RWPE2 (cell line): Measurements from ENCODE around the gene NAPG.

Experiments
- ATAC-seq: fragments of 200-7000 bp; cut with Tn5 transposase; 3 replicates; pipeline ENCODE4 v1.9.1; 2021; ENCODE audit warnings: low read depth
- DNase-seq: peaks from one replicate; pipeline ENCODE4 v3.0.0-alpha.2; 2020; ENCODE audit warnings: low spot score
- H3K27ac ChIP-seq: fragments of 450-650 bp; 2 replicates; pipeline ENCODE4 v1.5.1; 2017; ENCODE audit warnings: mild to moderate bottlenecking; ENCODE audit not compliant: poor library complexity, severe bottlenecking
- H3K27me3 ChIP-seq: fragments of 250-450 bp; sonication (Bioruptor Pico); 2 replicates; pipeline ENCODE4 v1.5.1; 2021; ENCODE audit warnings: mild to moderate bottlenecking, moderate library complexity; ENCODE audit not compliant: insufficient read depth, poor library complexity, severe bottlenecking
- H3K36me3 ChIP-seq: fragments of 250-450 bp; sonication (Bioruptor Pico); 2 replicates; pipeline ENCODE4 v1.5.1; 2020; ENCODE audit warnings: low read depth, mild to moderate bottlenecking, moderate library complexity
- H3K4me1 ChIP-seq: fragments of 250-450 bp; sonication (Bioruptor Pico); 2 replicates; pipeline ENCODE4 v1.5.1; 2021; ENCODE audit warnings: mild to moderate bottlenecking, moderate library complexity; ENCODE audit not compliant: insufficient read depth, poor library complexity, severe bottlenecking
- H3K4me3 ChIP-seq: fragments of 250-450 bp; sonication (Bioruptor Pico); 2 replicates; pipeline ENCODE4 v1.5.1; 2021; ENCODE audit warnings: mild to moderate bottlenecking, moderate library complexity; ENCODE audit not compliant: severe bottlenecking
- H3K9me3 ChIP-seq: fragments of 250-450 bp; sonication (Bioruptor Pico); 2 replicates; pipeline ENCODE4 v1.5.1; 2021; ENCODE audit warnings: mild to moderate bottlenecking, moderate library complexity; ENCODE audit not compliant: severe bottlenecking
- TF ChIP-seq, protein P1 (sequence below): fragments of 450-650 bp; IDR thresholded peaks from one replicate; pipeline ENCODE4 v1.5.1; 2017; ENCODE audit warnings: mild to moderate bottlenecking, moderate library complexity; ENCODE audit not compliant: poor library complexity, severe bottlenecking

The NAPG gene

GRCh38 chr18:10579079-10579867 lies 53.4 kb downstream of the NAPG start:
- no peak for DNase-seq
- TF ChIP-seq, protein P1, sequence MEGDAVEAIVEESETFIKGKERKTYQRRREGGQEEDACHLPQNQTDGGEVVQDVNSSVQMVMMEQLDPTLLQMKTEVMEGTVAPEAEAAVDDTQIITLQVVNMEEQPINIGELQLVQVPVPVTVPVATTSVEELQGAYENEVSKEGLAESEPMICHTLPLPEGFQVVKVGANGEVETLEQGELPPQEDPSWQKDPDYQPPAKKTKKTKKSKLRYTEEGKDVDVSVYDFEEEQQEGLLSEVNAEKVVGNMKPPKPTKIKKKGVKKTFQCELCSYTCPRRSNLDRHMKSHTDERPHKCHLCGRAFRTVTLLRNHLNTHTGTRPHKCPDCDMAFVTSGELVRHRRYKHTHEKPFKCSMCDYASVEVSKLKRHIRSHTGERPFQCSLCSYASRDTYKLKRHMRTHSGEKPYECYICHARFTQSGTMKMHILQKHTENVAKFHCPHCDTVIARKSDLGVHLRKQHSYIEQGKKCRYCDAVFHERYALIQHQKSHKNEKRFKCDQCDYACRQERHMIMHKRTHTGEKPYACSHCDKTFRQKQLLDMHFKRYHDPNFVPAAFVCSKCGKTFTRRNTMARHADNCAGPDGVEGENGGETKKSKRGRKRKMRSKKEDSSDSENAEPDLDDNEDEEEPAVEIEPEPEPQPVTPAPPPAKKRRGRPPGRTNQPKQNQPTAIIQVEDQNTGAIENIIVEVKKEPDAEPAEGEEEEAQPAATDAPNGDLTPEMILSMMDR: no peak
- peak; percentile 66 for ATAC-seq
- Histone ChIP-seq H3K9me3 (no peaks in the 10 kb centered on the region), H3K36me3 (no peaks in the 10 kb centered on the region), H3K27ac (peak overlapping the region; percentile 18), H3K4me3 (no peak overlapping the region), H3K27me3 (no peaks in the 10 kb centered on the region), H3K4me1 (peaks cover 22% of the 10 kb centered on the region)

DNA sequence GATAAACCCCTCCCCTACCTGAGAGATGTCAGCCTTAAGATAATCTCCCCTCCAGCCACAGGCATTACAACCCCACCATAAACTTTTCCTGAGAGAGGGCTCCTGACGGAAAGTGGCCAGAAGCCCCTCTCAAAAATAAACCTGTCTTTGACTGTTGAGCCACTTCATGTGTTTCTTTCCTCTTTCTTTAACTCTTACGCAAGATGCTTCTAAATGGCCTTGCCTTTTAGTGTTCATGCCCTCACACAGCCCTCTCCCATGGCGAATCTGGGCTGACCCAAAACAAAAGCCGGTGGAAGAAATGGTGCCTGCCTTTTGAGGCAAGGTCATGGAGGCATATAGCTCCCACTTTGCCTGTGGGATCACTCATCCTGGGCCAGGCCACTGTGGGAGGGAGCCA lies 54.4 kb downstream of the NAPG start:
- H3K27me3 ChIP-seq: no peaks in the 10 kb centered on the region
- TF ChIP-seq, protein P1: no peak
- DNase-seq (no peak), ATAC-seq (no peak)
- no peaks in the 10 kb centered on the region for H3K9me3 ChIP-seq
- H3K36me3 ChIP-seq: no peaks in the 10 kb centered on the region
- H3K4me1 ChIP-seq: peaks cover 22% of the 10 kb centered on the region
- H3K4me3 ChIP-seq: no peak overlapping the region
- H3K27ac ChIP-seq: no peak overlapping the region

- TF ChIP-seq, protein P1: no peak
- H3K27ac ChIP-seq: no peak overlapping the region
- ATAC-seq: no peak
- no peaks in the 10 kb centered on the region for H3K9me3 ChIP-seq
- no peak overlapping the region for H3K4me3 ChIP-seq
- no peak for DNase-seq
- H3K4me1 ChIP-seq: peaks cover 6% of the 10 kb centered on the region
- H3K36me3 ChIP-seq: no peaks in the 10 kb centered on the region
- H3K27me3 ChIP-seq: no peaks in the 10 kb centered on the region
Observed at GRCh38 chr18:10585260-10585659, 59.4 kb downstream of the NAPG start.

GRCh38 chr18:10588975-10589374 lies 63.1 kb downstream of the NAPG start:
- DNase-seq (no peak), ATAC-seq (peak; percentile 14; the same call in 1 of the 3 replicates)
- H3K4me3 ChIP-seq: no peak overlapping the region
- TF ChIP-seq, protein P1: no peak
- peaks cover 6% of the 10 kb centered on the region for H3K4me1 ChIP-seq
- H3K9me3 ChIP-seq: no peaks in the 10 kb centered on the region
- no peaks in the 10 kb centered on the region for H3K27me3 ChIP-seq
- no peak overlapping the region for H3K27ac ChIP-seq
- no peaks in the 10 kb centered on the region for H3K36me3 ChIP-seq

DNA sequence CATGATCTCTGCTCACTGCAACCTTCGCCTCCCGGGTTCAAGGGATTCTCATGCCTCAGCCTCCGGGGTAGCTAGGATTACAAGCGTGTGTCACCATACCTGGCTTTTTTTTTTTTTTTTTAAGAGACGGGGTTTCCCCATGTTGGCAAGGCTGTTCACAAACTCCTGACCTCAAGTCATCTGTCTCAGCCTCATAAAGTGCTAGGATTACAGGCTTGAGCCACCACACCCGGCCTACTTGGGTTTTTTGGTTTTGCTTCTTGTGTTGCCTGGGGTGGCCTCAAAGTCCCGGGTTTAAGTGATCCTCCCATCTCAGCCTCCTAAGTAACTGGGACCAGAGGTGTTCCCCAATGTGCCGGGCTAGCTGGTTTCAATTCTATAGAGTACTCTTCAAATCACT lies 64.6 kb downstream of the NAPG start:
- no peak for ATAC-seq
- H3K4me1 ChIP-seq: peaks cover 6% of the 10 kb centered on the region

More for the DNA sequence above, 64.6 kb downstream of the NAPG start:
- TF ChIP-seq, protein P1: no peak
- no peaks in the 10 kb centered on the region for H3K36me3 ChIP-seq
- no peak for DNase-seq
- no peaks in the 10 kb centered on the region for H3K9me3 ChIP-seq
- no peak overlapping the region for H3K4me3 ChIP-seq
- no peaks in the 10 kb centered on the region for H3K27me3 ChIP-seq
- H3K27ac ChIP-seq: no peak overlapping the region
